GM18909 (cell line): ENCODE measurements around the gene TBCD.

Experiments used
- ATAC-seq: cut with Tn5 transposase; IDR thresholded peaks from one replicate; pipeline ENCODE4 v1.9.1; 2021; ENCODE audit warnings: mild to moderate bottlenecking; ENCODE audit not compliant: unreplicated experiment, poor library complexity

The TBCD gene

DNA sequence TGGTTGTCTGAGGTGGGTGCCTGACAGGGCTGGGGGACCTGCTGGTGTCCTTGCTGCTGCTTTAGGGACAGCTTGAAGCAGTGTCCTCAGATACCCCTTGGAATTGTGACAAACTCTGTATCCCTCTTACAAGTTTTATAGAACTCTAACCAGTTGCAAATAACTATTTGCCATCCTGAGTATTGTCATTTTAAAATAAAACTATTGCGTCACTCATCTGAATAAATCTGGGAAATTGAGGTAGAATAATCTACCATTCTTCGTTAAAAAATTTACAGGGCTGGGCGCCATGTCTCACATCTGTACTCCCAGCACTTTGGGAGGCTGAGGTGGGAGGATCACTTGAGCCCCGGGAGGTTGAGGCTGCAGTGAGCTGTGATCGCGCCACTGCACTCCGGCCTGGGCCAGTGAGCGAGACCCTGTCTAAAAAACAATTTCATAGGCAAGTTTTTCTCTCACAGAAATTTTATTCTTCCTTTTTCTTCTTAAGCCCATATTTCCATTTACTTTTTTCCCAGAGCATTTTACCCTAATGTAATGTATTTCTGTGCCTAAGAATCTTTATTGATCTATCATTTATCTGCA, 73.8 kb downstream of the TBCD start:
- ATAC-seq, result no peak

DNA sequence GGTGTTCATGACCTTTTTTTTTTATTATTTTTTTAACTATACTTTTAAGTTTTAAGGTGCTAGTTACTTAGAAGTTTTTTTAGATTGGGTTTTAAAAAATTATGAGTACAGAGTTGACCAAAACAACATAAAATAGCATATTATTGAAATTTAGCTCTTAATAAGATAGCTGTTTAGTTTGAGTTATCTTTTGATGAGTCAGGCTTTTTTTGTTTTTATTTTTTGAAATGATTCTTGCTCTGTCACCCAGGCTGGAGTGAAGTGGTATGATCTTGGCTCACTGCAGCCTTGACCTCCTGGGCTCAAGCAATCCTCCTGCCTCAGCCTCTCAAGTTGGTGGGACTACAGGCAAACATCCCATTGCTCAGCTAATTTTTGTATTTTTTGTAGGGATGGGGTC, 74.3 kb downstream of the TBCD start:
- ATAC-seq, result no peak

DNA sequence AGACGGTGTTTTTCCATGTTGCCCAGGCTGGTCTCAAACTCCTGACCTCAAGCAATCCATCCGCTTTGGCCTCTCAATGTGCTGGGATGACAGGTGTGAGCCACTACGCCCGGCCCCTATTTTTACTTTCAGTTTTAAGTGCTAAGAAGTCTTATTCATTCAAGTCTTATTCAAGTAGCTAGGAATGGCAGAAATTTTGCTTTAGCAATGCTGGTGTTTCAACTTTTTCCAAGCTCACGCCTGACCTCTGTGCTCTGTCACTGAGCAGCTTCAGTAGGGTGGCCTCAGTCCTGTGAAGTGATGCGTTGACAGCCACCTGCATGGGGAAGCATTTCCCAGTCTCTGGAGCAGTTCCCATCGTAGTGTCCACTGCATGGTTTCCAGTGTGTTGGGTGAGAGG, 75.1 kb downstream of the TBCD start:
- no peak for ATAC-seq

DNA sequence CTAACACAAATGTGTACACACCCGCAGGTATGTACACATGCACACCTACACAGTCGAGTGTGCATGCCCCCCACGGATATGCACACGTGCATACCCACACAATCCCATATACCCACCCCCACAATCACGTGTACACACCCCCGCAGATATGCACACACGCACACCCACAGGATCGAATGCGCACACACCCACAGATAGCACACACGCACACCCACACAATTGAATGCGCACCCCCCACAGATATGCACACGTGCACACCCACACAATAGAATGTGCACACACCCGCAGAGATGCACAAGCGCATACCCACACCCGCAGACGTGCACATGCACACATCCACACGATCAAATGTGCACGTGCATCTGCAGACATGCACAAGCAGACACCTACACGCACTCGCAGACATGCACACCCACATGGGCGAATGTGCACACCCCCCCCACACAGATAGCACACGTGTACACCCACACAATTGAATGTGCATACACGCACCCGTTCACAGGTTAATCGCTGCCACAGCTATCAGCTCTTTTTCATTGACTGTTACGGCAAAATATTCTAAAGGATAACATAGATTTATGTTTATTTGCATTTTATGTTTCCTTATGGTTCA, 77.1 kb downstream of the TBCD start:
- ATAC-seq, result no peak

DNA sequence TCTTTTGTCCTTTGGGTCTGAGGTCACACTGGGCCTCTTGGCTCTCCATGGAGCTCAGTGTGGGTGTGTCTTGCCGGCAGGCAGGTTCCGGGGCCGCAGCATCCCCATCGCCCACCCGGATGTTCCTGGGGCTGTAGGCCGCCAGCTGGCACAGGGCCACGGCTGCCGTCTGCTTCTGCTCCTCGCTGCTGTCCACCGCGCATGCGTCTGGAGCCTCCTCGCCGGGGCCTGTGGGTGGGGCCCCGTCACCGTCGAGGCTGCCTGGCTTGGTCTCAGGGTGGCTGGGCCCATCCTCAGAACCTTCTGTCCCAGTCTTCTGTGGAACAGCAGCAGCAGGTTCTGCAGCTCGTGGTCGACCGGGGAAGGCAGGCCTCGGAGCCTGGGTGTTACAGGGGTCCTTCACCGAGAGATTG, 78.4 kb downstream of the TBCD start:
- no peak for ATAC-seq

DNA sequence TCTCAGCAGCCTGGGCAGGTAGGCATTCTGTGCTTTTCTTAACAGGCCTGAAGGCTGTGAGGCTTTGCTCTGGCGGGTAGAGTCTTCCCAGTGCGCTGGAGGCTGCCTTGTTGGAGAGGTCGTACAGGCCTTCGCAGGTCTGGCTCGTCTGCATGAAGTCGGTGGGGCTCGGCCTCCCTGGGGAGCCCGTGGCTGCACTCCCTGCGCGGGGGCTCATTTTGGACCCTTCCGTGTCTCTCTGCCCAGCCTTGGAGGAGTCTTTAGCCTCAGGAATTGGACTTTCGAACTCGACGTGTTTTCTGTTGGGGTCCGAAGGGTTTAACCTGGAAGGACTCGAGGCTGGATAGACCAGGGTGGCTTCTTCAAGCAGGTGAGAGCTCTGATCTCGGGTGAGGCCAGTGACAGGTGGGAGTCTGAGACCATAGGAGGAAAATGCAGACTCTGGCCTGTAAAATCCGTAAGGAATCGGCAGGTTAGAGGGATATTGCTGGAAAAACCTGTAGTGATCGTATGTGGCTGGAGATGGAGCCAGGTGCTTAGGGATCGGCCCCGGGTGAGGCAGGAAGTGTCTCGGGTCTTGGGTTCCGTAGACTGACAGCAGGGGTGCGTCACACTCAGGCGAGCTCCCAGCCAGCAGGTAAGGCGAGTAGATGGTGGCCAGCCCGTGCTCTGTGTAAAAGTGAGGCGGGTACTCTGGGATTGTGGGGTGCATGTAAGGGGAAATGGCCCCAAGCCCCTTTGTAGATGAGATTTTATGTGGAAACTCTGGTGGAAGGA, 79.4 kb downstream of the TBCD start:
- no peak for ATAC-seq

DNA sequence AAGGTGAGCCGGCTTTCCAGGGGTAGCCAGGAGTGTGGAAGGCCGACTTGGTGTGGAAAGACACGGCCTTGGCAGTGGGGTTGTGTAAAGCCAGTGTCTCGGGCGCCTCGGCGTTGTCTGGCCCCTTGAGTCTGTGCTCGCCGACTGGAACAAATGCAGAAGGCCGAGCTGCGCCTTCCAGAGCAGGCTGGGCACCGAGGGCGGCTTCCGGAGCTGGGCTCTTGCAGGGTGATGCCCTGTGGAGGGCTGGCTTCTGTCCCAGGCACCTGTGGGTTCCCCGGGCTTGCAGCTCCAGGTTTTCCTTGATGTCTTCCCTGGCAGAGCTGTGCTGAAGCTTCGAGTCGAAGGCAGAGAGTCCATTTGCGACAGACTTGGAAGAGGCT, 79.9 kb downstream of the TBCD start:
- no peak for ATAC-seq

DNA sequence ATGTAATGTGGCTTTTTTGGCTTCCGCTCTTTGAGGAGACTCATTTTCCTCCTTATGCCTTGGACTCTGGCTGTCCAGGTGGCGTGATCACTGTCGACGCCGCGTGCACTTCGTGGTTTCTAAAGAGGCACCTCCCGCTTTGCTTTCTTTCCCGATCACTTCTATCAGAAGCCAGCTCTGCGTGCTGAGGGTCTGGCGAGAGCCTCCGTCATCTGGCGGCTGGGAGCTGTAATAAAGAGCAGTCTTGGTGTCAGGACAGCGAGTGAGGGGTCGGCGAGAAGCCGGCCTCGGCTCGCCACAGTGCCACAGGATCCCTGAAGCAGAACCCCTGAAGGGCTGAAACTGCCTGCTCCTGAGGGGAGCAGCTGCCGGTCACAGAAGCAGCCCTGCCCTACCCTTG, 80.5 kb downstream of the TBCD start:
- ATAC-seq, result no peak

DNA sequence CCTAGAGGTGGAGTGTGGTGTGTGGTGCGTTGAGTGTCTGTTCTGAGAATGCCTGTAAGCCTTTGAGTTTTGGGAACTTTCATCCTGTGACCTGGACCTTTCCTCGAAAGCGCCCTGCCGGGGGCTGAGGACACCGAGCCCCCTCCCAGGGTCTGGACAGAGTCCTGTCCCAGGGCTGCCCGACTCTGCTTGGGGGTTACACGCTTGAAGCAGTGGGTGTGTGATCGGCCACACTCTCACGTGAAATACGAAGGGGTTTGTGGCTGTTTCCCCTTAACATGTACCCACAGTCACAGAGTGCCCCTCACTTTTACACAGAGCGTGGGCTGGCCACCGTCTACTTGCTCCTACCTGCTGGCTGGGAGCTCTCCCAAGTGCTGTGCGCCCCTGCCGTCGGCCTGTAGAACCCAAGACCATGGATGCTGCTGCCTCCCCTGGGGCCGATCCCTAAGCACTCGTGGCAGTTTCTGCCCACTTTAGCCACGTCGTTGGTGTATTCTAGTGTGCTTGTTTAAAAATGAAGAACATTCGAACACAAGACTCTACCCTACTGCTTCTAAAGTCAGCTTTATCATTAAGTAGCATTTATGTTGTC, 81.1 kb downstream of the TBCD start:
- ATAC-seq, result no peak

DNA sequence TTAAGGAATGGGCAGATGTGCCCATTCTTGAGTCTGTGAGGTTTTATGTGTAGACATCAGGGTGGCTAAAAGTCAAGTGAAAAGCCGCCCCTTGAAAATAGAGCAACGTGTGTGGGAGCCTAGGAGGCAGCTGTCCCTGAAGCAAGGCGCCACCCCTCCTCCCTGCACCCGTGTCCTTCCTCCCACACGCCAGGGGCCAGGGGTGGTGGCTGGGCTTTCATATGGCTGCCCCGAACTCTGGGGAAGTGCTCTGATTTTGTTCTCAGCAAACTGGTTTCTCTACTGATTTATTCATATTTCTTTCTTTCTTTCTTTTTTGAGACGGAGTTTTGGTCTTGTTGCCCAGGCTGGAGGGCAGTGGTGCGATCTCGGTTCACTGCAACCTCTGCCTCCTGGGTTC, 83.3 kb downstream of the TBCD start:
- ATAC-seq, result no peak

DNA sequence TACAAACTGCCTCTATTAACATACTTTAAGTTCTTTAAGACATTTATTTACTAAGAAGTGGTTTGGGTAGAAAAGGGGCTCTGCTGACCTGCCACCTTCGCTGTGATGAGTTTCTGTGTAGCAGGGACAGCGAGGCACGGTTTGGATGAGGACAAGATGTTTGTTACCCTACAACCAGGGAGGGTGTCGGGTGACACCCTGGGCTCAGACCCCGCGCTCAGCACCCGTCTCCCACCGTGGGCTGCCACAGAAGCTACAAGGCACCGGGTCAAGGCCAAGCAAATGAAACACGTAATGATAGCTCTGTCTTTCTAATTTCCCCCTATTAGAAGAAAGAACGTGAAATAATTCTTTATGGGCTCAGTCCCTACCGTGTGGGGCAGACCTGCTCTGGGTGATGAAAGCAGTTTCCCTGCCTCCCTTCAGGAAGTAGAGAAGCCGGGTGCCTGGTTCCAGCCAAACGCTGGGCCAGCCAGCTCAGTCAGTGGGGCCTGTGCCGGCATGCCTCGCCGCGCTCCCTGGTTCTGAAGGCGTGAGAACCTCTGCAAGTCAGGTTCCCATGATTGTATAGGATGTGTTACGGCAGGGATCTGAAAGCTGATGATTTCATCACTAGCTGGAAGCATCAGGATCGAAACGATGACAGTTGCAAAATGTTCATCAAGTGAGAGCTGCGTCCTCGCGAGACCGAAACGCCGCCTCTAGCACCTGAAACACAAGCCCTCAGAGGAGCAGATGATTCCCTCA, 84.1 kb downstream of the TBCD start:
- no peak for ATAC-seq

DNA sequence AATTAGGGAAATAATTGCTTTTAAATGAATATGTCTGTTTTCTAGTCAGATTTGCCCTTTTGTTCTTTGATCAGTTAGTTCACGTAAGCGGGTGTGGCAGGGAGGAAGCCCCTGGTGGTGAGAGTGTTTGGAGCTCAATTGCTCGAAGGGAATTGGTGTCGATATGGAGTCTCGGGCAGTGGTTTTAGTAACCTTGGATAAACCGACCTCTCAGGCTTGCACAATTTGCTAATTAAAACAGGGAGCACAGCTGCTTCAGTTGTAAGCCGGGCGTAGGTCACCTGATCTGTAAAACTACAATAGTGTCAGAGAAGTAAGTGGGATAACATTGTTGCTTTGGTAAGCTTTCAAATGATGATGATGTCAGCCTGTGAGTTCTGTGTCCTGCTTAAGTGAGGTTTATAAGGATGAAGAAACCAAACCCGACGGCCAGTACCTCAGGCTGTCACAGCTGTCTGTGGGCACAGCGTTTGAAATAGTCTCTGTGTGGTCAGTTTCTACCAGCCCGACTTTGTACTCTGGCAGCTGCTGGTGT, 85.0 kb downstream of the TBCD start:
- no peak for ATAC-seq

DNA sequence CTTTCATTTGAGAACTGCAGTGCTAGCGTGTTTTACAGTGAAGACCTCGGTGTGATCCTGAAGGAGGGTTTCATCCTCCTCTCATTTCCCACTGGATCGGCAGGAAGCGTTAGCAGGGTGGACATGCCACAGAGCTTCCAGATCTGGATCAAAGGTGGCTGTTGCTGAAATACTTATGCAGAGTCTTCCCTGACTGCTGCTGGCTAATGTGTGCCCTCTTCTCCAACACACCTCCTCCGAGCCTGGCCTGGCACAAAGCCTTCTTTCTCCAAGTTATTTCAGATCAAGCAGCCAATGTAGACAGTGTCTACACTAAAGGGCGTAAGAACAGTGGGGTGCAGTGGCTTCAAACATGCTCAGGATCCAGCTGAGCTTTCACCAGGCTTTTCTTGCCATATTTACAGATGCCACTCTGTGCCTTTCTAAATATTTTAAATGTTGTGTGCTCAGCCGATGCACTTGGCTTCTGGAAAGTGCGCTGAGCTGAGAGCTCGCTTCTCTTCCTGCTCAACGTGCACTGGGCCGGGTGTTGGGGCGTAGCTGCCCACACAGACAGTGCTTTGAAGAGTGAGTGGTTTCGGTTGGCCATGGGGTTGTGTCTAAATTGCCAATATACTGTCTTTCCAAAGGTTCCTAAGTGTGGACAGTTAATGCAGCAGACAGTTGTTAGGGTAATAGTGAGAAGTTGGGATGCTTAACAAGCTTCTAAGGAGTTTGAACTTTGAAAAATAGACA, 85.9 kb downstream of the TBCD start:
- no peak for ATAC-seq

DNA sequence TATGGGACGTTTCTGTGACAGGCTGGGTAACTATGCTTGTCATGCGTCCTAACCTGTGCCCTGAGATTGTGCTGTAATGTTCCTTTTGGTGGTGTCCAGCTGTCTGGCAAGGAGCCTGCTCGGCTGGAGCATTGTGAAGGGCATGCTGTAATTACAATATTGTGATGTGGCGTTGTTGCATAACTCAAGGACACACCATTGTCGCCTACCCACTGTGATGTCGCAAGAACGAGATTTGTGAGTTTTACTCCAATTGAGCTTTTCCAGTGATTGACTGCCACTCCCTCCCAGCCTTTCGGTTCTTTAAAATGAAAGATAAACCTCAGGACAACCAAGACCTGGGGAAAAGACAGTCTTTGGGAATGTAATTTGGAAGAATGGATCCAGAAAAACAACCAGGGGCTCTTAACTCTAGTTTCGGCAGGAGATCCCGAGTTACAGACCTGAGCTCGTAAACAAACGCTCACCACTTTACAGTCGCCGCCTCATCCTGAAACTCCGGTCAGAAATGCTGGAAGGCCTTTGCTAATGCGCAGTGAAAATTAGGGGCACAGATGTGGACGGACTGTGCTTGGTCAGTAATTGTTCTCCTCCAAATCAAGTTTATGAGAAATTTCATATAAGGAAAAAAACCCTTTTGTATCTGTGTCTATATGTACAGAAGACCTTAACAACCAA, 86.7 kb downstream of the TBCD start:
- no peak for ATAC-seq

DNA sequence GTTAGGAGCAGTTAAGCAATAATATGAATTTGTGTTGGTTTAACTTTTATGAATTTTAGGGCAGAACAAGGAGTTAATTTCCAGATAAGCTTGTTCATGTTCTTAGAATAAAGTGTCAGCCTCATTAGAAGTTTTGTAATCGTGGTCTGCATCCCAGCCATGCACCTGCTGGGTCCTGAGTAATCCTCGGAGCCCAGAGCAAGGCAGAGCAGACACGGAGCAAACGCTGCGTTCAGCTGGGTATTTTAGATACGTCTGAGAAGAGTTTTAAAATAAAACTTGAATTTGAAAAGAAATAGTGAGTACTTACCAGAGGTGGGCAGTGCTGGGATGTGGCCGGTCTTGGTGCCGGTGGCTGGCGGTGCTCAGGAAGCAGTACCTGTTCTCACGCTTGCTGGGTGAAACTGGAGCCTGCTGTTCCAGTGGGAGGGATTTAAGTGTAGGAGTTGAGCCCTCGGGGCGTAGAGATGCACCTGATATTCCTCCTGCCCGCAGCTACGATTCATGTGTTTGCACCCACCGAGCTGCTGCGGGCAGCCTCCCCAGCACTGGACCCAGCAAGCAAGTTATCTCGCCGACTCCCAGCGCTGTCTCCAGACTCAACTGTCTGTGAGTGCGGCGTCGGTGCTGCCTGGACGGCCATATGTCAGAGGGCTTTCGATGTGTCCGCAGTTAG, 87.9 kb downstream of the TBCD start, which contains the start of gene ZNF750:
Gene ZNF750, minus strand, starts transcription at position 406 of the 676 bp plus-strand sequence. CDS start 7,568 bp downstream, outside the sequence.
- no peak for ATAC-seq

DNA sequence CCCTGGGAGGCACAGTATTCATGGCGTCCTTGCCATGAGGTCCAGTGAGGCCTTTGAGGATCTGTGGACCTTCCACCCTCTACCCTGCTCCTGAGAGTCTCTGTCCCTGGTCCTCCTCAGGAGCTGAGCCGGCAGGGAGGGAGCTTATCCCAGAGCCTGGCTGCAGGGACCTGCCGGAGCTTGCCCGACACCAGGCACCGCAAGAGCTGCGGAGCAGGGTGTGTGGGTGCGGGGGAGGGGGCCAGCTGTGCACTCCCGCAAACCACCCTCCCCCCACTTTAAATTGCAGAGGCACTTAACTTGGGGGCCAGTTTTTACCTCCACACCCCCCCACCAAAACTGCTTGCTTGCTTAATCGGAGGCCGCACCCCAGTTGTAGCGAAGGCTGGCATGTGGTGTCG, 88.6 kb downstream of the TBCD start:
- ATAC-seq, result no peak

DNA sequence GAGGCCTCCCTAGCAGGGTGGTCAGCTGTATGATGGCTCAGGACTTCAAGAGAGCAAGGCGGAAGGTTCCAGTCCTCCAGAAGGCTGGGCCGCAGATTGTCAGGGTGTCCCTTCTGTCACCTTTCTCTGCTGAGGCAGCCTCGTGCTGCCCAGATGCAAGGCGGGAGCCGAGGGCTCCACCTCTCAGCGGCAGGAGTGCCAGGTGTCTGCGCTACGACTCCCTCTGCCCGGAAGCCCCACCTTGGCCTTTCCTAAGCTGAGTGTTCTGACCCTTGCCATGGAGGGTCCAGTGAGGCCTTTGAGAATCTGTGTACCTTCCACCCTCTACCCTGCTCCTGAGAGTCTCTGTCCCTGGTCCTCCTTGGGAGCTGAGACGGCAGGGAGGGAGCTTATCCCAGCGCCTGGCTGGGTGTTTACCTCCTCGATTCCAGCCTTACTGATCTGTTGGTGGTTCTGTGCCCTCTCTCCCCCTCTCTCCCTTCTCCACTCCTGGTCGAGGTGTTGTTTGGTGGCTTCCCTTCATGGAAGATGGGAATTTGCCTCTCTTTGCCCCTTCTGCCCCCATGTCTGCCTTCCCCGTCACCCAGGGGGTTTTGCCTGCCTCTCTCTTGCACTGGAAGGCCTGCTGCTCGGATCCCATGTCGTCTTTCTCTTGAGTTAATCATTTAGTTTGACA, 90.2 kb downstream of the TBCD start:
- no peak for ATAC-seq
